OCI-LY7 (cell line): ENCODE results near the gene ERVFRD-1.

Source experiments
- EZH2phosphoT487 ChIP-seq: fragments of 200-600 bp; sonication (generic); IDR thresholded peaks from 2 replicates; pipeline ENCODE4 v1.6.1; 2018; ENCODE audit warnings: low read depth, borderline replicate concordance, mild to moderate bottlenecking, mixed run types, antibody characterized with exemption, low read length, moderate library complexity, mixed read lengths
- TF ChIP-seq, protein P1 (sequence below): fragments of 200-600 bp; sonication (generic); conservative IDR thresholded peaks from 2 replicates; pipeline ENCODE4 v1.5.1; 2014; ENCODE audit warnings: mild to moderate bottlenecking, antibody characterized with exemption, low read length, moderate library complexity, mixed read lengths

DNA sequence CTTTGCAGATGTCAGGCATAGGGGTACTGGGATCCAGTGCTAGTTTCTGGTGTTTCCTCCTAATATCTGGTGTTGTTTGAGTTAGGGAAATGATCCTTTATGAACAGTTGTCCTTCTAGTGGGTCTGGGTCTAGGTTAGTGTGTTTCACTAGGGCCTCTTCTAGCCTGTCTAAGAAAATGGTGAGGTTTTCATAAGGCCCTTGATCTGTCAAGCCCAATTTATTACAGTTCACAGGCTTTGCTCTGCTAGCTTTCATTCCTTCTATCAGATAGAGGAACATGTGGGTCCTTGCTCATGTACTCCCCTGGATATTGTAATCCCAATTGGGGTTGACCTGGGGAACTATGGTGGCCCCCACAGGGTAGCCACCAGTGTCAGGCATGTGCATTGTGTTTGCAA lies 2.8 kb downstream of the ERVFRD-1 start:
- TF ChIP-seq EZH2phosphoT487 = no peak
- TF ChIP-seq, protein P1, sequence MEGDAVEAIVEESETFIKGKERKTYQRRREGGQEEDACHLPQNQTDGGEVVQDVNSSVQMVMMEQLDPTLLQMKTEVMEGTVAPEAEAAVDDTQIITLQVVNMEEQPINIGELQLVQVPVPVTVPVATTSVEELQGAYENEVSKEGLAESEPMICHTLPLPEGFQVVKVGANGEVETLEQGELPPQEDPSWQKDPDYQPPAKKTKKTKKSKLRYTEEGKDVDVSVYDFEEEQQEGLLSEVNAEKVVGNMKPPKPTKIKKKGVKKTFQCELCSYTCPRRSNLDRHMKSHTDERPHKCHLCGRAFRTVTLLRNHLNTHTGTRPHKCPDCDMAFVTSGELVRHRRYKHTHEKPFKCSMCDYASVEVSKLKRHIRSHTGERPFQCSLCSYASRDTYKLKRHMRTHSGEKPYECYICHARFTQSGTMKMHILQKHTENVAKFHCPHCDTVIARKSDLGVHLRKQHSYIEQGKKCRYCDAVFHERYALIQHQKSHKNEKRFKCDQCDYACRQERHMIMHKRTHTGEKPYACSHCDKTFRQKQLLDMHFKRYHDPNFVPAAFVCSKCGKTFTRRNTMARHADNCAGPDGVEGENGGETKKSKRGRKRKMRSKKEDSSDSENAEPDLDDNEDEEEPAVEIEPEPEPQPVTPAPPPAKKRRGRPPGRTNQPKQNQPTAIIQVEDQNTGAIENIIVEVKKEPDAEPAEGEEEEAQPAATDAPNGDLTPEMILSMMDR = no peak
